Esophagus squamous epithelium (tissue), 4 donors: Measurements from ENCODE around the gene ARRB1.

ENCODE experiments used
- POLR2A ChIP-seq, 4 donors: fragments of 450-650 bp; IDR thresholded peaks; one replicate each; pipeline ENCODE4 v1.6.1; 2017; ENCODE audit warnings: antibody characterized with exemption in 4 of 4, mild to moderate bottlenecking in 4 of 4, moderate library complexity in 3 of 4
- TF ChIP-seq, protein P1 (sequence below), 6 experiments: fragments of 450-650 bp in 4 of 6; fragments of 200-600 bp in 2 of 6; sonication (generic) in 2 of 6; IDR thresholded peaks; one replicate each; pipeline ENCODE4 v1.5.1; 2016 to 2019; ENCODE audit warnings: antibody characterized with exemption in 6 of 6, mild to moderate bottlenecking in 4 of 6, moderate library complexity in 4 of 6

DNA sequence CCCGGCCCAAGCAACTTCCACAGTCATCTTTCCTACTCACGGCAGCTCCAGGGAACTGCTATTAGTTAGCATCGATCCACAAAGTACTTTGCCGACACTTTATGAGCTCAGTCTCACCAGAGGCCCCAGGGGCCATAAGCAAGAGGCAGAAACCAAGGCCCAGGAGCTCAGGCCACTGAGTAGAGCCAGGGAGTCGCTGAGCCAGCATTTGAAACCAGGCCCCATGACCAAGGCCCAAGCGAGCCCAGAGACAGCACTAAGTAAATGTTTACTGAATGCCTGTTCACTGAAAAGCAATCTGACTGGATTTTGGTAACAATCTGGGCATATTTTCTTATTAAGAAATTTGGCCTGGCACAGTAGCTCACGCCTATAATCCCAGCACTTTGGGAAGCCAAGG, 43.3 kb downstream of the ARRB1 start:
- TF ChIP-seq, protein P1, sequence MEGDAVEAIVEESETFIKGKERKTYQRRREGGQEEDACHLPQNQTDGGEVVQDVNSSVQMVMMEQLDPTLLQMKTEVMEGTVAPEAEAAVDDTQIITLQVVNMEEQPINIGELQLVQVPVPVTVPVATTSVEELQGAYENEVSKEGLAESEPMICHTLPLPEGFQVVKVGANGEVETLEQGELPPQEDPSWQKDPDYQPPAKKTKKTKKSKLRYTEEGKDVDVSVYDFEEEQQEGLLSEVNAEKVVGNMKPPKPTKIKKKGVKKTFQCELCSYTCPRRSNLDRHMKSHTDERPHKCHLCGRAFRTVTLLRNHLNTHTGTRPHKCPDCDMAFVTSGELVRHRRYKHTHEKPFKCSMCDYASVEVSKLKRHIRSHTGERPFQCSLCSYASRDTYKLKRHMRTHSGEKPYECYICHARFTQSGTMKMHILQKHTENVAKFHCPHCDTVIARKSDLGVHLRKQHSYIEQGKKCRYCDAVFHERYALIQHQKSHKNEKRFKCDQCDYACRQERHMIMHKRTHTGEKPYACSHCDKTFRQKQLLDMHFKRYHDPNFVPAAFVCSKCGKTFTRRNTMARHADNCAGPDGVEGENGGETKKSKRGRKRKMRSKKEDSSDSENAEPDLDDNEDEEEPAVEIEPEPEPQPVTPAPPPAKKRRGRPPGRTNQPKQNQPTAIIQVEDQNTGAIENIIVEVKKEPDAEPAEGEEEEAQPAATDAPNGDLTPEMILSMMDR (IDR thresholded peaks at IDR 0.05): no peak
- TF ChIP-seq POLR2A (IDR thresholded peaks at IDR 0.05): no peak
